Putamen (tissue), 1 donor: ENCODE data around the gene RTF2.
"Not testable (repeated sequence)": the region's sequence is repeated elsewhere in the genome, so short reads cannot be mapped to it uniquely, and the experiment has no call there.

Experiments
- DNase-seq: peaks from one replicate; pipeline ENCODE4 v3.0.0-alpha.2; 2016; ENCODE audit warnings: low spot score

Gene RTF2

GRCh38 chr20:56488566-56488965 lies 20.1 kb downstream of the RTF2 start:
- no peak for DNase-seq

DNA sequence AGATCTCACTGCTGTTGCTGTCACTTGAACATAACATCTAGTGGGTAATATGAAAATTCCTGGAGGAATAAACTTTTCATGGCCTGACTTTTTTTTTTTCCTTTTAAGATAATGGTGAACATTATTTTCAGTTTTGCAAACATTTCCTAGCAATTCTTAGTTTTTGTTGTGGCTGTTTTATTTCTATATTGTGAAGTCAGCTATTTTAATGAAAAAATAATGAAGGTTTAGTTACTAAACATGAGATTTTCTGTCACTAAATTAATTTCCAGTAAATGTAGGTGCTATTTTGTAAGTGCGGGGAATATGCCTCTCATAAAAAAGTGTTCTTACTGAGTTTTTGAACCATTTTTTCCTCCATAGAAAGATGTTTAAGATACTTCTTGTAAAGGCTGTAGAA lies 32.7 kb downstream of the RTF2 start:
- DNase-seq = no peak

GRCh38 chr20:56503916-56504315 lies 35.5 kb downstream of the RTF2 start:
- DNase-seq = no peak

DNA sequence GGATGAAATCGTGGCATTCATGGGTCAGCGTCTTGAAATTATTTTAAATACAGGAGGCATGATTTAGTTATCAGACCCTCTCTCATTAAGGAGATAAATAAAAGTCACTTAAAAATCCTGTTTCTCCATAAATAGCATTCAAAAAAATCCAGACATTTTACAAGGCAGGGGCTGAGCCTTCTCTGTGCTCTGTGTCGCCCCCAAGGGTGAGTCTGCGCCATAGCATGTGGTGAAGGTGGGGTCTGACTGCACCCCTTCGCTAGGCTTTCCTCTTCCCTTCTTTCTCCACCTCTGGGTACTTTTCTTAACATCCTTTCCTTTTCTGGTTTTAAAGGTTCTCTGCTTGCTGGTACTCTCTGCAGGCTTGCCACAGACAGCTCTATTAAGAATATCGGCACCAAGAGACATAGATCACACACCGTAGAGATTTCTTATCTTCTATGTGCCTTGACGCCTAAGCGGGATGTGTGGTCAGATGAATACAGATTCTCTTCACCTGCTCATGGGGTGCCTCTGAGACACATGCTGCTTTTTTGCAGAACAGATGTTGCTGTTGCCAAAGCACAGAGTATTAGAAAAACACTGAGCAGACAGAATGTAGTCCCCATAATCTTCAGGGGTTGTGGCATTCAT lies 36.1 kb downstream of the RTF2 start:
- DNase-seq = no peak

- DNase-seq = no peak
Observed at GRCh38 chr20:56506103-56506502, 37.7 kb downstream of the RTF2 start.

- no peak for DNase-seq
Observed at GRCh38 chr20:56511926-56512325, 43.5 kb downstream of the RTF2 start.

GRCh38 chr20:56513161-56514150 lies 45.0 kb downstream of the RTF2 start:
- DNase-seq = no peak

- peak; percentile 53 for DNase-seq
Observed at GRCh38 chr20:56516631-56517030, 48.2 kb downstream of the RTF2 start.

DNA sequence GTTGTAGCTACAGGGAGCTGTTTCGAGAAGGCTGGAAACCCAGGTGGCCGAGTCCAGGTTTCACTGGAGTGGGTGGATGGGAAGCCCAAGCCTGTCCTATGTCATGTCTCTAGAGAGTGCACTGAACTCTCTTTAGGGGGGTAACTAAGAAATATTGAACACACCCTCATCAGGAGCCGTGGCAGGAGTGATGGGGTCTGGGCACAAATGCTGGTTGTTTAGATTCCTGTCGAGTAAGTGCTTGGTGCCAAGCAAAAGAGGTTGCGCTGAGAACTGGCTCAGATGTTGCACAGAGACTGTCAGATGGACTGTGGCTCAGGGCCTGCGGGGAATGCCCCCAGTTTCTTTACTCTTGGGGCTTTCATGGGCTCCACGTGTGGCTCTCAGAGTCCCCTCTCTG lies 48.8 kb downstream of the RTF2 start:
- DNase-seq = no peak

- DNase-seq = no peak
Observed at GRCh38 chr20:56517641-56518040, 49.2 kb downstream of the RTF2 start.

DNA sequence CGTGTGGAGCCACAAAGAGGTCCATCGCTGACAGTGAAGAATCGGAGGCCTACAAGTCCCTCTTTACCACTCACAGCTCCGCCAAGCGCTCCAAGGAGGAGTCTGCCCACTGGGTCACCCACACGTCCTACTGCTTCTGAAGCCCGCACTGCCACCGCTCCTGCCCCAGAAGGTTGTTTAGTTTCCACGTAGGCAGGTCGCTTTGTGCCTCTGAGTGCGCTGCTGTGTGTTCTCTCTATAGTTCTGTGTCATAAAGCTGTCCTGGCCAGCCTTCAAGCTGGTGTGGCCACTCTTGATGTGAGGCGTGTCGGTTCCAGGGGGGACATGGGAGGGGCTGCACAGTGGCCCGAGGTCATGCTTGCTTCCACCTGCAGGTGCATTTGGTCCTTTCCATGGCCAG lies 49.7 kb downstream of the RTF2 start:
- no peak for DNase-seq

DNA sequence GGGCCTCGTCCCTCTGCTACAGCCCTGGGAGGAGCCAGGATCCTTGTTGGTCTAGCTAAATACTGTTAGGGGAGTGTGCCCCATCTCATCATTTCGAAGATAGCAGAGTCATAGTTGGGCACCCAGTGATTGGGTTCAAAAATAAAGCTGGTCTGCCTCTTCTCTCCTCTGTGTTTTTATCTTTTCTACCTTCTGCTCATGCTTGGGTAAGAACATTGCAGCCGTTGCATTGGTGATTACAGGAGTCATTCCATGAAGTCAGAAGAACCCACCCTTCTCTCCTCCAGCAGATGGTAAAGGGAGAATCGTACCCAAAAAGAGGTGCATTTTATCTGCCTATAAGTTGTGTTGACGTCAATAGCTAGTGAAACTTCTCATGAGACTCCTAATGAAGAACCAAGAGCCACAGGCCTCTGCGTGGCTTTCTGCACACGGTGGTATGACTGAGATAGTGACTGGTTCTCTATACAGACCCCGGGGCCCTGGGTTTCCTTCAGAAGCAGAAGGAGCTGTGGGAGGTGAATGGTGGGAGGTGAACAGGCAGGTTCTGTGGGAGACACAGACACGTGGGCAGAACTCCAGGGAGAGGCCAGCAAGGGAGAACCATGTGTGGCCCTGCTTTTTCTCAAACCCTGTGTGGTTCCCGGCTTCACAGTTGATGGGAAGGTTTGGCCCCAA lies 50.4 kb downstream of the RTF2 start:
- no peak for DNase-seq

GRCh38 chr20:56519551-56519950 lies 51.1 kb downstream of the RTF2 start:
- no peak for DNase-seq

DNA sequence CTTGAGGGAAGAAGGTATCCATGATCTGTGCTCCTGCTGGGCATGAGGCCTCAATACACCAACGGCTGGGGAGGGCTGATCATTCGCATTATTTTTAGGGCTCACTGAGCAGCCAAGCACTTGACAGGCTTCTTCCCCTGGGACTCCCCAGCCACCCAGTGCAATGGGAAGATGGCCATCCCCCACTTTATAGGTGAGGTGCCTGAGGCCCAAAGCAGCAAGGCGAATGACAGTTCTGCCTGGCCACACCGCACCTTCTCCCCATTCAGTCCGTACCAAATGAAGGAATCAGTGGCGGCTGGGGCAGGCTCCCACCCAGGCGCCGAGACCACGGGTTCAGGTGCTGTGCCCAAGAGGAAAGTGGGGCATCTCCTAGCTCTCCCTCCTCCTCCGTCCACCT lies 51.8 kb downstream of the RTF2 start:
- no peak for DNase-seq

GRCh38 chr20:56520746-56521354 lies 52.4 kb downstream of the RTF2 start:
- DNase-seq = not testable (repeated sequence)

- DNase-seq = no peak
Observed at GRCh38 chr20:56522311-56522710, 53.9 kb downstream of the RTF2 start.

DNA sequence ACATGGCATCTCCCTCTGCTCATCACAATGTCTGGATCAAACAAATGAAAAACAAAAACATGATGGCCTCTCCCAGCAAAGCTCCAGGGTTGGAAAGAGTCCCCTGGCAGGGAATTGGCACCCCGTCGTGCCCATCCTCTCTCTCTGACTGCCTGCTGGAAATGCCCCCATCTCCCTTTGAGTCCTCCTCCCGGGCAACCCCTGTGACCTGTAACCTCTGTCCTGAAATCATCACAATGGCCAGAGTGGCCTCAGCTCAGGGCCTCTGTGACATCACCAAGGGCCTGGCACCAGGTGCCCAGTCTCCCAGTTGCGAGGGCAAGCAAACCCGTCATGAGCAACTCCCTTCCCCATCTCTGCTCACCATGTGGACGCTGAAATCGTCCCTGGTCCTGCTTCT lies 56.0 kb downstream of the RTF2 start, which contains the start of gene FAM209A:
Gene FAM209A (plus strand): TSS at position 301 of the 400 bp plus-strand sequence. CDS start 65 bp downstream, at position 366.
- DNase-seq = not testable (repeated sequence)

GRCh38 chr20:56527521-56527920 lies 59.1 kb downstream of the RTF2 start:
- DNase-seq = no peak

GRCh38 chr20:56532946-56533345 lies 64.5 kb downstream of the RTF2 start, which contains the start of gene FAM209B:
FAM209B (plus strand) TSS chr20:56533246; CDS start chr20:56533342, 96 bp downstream.
- DNase-seq = not testable (repeated sequence)

- no peak for DNase-seq
Observed at GRCh38 chr20:56537997-56538396, 69.6 kb downstream of the RTF2 start.

DNA sequence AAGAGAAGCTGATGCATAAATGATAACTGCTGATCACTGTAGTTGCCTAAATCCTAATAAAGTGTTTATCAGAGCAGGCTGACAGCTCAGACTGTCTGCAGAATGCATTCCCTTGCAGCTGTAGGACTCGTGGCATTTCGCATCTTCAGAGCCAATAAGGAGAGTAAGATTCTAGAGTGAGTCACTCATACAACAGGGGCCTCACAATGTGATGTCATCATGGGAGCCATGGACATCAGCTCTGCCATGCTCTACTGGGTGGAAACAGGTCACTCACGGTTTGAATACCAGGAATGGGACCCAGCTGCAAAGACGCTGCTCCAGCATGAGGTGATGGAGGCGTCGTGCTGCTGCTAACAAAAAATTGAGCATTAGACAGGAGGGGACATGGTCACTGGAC lies 72.0 kb downstream of the RTF2 start:
- no peak for DNase-seq

DNA sequence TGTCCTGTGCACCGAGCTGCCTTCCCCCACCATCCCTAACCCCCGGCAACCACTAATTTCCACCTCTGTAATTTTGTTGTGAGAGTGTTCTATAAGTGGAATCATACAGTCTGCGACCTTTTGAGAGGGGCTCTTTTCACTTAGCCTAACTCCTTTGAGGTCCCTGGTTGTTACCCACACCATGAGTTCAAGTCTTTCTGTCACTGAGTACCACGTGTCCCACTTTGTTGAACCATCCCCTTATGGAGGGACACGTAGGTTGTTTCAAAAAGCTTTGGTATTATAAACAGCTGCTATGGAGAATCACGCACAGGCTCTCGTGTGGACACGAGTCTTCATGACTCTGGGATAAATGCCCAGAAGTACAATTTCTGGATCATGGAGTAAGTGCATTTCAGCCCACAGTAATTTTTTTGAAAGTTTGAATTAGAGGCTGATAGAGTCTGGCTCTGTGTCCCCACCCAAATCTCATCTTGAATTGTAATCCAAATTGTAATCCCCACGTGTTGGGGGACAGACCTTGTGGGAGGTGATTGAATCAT lies 74.1 kb downstream of the RTF2 start:
- no peak for DNase-seq
